Activated T-helper 1 cell treated with anti-CD3 and anti-CD28 coated beads, Interleukin-2, amount 50 U/mL, for 16 hours (primary cell): ENCODE results near the gene GALNT9.
"Not testable (repeated sequence)": the region's sequence is repeated elsewhere in the genome, so short reads cannot be mapped to it uniquely, and the experiment has no call there.

ENCODE experiments used
- DNase-seq, 2 donors: peaks; one replicate each; pipeline ENCODE4 v3.0.0-alpha.2; 2020; ENCODE audit warnings: low read depth in 1 of 2, low spot score in 1 of 2

GALNT9 gene

DNA sequence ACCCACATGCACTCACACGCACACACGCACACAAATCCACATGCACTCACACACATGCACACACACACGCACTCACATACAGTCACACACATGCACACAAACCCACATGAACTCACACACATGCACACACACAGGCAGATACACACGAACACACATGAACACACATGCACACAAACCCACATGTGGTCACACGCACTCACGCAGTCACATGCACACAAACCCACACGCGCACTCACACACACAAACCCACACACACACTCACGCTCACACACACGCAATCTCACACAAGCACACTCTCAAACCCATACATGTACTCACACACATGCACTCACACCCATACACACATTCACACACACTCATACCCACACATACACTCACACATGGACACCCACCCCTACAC, 61.5 kb downstream of the GALNT9 start:
- DNase-seq: no peak

DNA sequence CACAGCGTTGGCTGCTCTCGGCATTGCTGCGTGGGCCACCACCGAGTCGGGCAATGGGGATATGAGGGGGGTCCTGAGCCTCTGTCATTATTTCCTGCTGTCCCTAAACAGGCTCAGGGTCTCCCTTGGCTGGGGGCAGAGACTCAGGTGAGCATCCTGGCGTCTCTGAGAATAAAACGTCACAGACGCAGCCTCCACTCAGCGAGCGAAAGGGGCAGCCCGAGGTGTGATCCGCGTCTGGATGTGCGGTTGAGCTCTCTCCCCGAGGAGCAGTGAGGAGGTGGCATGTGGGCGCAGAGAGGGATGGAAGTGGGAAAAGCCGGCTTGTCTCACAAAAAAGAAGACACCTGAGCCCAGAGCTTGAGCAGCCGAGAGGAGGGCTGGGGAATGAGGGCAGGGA, 62.6 kb downstream of the GALNT9 start:
- DNase-seq: no peak

DNA sequence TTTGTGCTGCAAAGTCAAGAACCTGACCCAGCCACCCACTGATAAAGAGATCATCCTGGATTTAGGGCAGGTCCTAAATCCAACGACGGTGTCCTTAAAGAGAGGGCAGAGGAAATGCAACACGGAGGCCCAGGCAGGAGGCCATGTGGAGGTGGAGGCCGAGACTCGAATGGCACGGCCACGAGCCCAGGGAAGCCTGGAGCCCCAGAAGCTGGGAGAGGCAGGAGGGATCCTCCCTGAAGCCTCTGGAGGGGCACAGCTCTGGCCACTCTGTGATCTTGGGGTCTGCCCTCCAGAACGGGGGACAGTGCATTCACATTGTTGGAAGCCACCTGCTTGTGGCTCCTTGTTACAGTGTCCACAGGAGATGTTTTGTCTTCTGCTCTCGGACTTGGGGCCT, 63.0 kb downstream of the GALNT9 start:
- DNase-seq: no peak

DNA sequence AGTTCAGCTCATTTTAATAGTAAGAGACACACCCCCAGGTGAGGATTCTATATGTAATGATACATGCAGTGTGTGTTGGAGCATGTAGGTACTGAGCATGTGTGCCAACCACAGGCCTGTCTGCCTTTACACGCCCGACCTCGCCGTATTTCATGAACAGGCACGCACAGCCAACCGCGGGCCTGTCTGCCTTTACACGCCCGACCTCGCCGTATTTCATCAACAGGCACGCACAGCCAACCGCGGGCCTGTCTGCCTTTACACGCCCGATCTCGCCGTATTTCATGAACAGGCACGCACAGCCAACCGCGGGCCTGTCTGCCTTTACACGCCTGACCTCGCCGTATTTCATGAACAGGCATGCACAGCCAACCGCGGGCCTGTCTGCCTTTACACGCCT, 63.6 kb downstream of the GALNT9 start:
- DNase-seq: not testable (repeated sequence)

DNA sequence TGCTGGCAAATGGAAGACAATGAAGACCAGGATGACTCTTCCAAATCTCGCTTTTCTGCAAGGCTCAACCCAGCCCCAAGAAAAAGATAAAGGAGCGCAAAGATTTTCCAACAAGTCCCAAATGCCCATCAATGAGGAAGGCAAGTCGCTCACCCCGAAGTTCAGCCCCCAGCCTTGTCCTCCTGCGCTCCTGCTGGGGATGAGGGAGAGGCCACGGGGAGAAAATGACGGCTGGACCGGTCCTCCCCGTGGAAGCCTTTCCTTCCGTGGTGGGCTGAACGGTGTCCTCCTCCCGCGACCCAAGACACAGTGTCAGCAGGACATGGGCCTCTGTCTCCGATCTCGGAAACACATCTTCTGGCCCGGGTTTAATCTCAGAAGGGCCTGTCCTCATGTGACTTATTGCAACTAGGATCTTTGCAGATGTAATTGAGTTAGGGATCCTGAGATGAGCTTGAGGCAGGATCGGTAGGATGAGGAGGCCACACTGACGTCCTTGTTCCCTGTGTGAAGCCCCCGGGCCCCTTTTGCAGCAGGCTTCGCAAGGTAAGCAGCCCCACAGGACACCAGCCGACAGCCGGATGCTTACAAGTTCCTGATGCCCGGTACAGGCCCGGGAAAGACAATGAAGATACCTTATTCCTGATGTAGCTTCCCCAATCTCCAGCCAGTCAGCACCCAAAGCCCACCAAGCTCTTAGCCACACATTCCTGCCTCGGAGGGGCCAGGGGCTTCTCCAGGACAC, 64.2 kb downstream of the GALNT9 start:
- DNase-seq: no peak

DNA sequence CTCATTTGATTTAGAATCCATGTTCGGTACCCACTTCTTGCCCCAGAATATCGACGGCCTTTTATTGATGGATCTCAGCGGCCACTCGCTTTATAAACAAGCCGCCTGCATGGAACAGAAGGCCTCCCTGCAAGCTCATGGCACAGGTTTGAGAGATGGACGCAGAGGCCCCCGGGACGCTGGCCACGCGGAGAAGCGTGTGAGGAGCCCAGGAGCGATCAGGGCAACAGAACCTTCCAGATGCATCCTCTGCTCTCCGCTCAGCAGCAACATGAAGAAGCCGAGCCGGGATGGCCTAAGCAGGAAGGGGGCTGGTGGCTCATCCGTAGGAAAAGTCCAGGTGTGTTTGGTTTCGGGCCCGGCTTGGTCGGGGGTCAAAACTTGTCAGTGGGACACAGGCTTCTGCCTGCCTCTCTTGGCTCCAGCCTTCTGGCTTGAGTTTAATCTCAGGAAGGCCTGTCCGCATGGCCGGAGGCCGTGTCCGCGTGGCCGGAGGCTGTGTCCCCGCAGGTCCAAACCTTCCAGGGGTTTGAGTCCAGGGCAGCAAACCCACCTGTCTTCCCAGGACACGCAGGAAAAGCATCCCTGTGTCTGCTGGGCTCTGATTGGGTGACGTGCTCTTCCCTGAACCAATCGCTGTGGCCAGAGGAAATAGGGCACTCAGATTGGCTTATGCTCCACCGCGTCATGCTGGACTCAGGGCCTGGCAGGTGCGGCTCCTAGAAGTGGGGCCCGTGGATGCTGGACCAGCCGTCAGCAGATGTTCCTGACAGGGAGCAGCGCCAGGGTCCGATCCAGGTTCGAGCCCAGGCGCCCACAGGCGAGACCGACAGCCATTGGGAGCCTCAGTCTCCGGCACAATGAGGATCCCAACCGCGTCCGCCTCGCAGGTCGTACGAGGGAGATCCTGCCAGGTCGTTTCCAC, 65.0 kb downstream of the GALNT9 start:
- no peak for DNase-seq

DNA sequence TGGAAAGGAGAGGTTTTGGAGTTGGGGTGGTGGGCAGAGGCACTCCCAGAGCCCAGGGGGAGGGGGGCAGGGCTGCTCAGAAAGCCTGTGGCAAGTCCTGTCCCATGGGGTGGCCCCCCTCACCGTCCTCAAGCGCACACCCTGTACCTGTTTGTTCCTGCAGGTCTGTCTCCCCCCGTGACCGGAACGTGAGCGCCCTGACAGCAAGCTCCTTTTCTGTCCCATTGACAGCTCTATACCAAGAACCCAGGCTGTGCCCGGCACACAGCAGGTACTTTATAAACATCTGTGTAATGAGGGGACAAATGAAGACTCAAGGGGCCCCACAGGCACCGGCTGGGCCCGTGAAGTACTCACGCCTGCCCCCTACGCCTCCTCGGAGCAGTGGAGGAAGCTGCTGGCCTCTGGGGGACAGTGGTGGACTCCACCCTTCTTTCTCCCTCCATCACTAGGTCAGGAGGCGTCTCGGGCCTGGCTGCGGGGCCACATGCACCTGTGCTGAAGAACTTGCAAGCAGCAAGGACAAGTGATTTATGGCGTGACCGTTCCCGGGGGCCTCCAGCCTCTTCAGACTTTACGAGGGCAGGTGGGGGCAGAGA, 65.8 kb downstream of the GALNT9 start:
- DNase-seq: no peak

DNA sequence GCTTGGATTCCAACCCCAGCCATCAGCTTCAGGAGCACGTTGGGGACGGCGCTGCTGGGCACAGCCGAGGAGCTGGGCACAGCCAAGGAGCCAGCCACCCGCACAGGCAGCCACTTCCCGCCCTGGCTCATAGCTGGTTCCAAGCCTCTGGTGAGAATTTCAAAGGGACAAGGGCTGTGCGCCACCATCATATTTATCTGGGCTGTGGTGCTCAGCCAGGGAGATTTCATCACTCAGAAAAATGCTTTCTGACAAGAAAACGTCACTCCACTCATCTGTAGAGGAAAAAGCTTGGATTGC, 66.4 kb downstream of the GALNT9 start:
- DNase-seq: no peak

DNA sequence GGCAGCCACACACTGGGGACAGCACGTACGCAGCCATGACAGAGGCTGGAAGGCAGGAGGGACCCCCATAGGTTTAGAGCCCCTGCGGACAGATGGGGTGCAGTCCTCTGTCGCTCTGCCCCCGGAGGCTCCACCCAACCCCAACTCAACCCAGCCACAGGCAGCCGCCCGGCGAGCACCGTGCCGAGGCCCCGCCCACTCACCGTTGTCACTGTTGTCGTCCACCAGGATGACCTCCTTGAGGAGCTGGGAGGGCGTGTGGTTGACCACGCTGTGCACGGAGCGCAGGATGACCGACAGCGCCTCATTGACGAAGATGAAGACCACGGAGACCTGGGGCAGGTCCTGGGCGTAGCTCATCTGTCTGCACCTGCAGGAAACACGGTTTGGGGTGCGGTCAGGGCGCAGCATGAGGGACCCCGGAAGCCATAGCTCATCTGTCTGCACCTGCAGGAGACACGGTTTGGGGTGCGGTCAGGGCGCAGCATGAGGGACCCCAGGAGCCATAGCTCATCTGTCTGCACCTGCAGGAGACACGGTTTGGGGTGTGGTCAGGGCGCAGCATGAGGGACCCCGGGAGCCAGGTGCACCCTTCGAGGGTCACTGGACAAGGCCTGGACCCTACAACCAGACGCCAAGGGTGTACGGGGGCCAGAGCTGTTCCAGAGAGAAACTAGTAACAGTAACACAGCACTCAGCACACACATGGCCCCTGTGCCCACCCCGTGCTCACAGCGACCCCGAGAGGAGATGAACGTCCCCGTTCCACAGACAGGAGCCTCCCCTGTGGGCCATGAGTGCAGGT, 66.9 kb downstream of the GALNT9 start:
- DNase-seq: no peak

DNA sequence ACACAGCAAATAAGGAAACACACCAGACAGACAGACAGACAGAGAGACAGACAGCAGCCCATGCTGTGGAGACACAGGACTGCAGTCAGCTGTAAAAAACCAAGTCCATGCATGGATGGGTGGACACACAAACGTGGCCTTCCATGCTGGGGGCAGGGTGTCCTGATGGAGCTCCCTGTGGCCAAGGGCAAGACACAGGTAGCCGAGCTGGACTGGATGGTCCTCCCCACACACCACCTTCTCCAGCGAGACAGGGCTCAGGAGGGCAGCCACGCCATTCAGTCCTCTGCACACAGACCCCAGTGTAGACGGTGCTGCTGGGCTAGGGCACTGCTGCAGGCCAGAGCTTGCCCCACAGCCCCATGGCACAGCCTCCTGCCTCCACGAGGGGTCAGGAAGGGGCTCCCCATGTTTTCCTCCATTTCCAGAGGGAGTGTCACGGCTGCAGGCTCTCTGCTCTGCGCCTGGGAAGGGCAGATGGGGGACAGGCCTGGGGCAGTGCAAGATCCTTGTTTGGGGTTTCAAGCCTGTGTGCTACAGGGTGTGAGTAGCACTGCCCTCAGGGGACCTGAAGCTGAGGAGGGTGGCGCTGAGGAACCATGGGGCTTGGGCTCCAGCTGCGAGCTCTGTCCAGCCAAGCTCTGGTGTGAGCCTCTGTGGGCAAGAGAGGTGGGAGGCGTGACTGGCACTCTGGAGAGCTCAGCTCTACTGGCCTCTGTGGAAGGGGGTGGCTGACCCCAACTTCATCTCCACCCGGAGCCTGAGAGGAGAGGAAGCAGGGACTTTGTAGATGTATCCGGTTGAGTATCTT, 67.9 kb downstream of the GALNT9 start:
- DNase-seq: no peak

DNA sequence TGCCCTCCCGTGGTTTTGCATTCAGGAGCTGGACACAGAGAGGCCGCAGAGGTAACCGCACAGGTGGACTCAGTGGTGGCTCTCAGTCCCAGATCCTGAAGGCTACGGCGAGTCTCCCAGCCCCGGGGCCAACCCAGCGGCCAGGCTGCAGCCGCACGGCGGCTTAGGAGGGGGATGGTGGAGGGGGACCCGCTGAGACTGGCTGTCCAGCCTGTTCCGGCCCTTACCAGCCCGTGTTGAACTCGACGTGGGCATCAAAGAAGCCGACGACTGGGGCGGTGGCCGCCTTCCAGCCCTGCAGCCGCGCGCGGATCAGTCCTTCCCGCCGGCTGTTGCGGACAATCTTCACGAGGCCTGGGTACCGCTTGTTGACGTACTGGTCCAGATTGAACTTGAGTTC, 68.7 kb downstream of the GALNT9 start:
- DNase-seq: no peak

DNA sequence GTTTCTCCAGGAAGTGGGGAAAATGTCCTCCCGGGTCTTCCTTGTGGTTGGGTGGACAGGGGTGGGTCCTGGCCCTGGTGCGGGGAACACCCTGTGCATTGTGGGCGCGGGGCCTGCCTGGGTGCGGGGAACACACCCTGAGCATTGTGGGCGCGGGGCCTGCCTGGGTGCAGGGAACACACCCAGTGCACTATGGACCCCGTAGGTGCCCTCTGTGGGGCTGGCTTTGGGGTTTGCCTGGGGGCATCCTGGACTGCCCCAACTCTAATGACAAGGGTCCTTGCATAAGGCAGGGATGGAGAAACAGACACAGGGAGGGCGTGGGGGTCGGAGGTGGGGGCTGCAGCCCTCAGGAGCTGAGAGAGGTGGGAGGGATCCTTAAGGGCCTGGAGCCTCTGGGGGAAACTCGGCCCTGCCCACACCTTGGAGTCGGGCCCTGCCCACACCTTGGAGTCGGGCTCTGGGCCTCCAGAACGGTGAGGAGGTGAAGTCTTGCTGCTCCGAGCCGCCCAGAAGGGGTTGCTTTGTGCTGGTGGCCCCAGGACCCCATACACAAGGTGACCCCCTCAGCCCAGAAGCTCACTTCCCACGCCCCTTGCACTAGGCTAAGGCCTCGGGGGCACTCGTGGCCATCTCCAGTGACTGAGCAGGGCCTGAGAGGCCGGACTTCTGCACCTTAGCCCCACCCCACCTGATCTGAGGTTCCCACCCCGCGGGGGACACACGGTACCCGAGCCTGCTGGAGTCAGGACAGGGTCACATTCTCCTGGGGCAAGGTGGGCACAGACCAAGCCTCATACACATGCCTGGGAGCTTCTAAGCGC, 69.3 kb downstream of the GALNT9 start:
- no peak for DNase-seq

DNA sequence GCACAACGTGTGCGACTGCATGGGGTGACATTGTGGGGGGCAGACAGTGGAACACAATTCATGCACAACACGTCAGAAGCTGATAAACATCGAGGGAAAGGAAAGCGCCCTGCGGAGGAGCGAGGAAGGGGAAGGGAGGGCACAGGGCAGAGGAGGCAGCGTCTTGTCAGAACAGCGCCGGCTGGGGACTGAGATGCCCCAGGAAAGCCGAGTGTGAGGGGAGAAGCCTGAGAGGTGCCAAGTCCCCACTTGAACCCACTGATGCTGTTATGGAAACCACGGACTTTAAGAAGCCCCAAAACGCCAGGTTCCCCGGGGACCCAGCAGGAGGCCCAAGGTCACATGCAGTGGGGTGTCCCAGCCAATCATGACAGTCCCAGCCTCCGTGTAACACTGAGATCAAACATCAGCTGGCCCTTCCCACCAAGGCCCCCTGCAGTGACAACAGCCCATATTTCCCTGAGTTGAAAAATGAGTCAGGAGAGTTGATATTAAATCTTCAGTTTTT, 70.0 kb downstream of the GALNT9 start:
- no peak for DNase-seq

DNA sequence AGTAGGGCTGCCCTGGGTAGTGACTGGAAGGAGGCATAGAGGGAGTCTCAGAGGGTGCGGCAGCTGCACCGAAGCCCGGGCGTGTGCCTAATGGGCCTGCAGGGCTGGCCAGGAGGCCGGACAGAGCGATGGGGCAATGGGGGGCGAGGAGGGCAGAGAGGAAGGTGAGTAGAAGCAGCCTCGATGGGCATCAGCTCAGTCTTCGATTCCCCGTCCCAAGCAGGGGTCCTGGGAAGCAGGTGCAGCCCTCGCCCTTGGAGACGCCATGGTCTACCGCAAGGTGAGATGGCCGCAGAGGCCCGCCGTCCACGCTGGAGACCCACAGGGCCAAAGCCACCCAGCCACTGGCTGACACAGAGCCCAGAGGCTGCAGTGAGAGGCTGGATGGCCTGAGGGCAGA, 70.8 kb downstream of the GALNT9 start:
- DNase-seq: no peak

DNA sequence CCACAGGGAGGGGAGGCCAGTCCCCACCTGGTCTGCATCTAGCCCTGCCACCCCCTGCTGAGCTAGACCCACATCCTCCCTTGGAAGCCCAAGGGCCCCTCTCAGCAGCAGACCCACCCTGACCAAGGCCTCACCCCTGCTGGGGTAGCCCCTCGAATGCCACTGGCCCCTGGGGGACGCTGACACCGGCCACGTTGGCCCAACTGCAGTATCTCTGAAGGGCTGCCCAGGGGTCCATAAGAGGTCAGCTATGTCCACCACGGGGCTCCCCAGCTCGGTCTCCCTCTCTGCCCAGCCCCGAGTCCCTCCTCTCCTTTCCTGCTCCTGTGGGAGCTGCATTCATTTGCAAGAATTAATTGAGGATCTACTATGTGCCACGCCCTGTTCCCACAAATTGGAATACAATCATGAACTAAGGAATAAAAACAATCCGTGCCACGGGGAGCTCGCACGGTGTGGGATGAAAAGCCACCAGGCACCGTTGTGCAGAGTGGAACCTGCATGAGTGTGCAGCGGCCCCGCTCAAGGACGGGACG, 71.4 kb downstream of the GALNT9 start:
- no peak for DNase-seq

DNA sequence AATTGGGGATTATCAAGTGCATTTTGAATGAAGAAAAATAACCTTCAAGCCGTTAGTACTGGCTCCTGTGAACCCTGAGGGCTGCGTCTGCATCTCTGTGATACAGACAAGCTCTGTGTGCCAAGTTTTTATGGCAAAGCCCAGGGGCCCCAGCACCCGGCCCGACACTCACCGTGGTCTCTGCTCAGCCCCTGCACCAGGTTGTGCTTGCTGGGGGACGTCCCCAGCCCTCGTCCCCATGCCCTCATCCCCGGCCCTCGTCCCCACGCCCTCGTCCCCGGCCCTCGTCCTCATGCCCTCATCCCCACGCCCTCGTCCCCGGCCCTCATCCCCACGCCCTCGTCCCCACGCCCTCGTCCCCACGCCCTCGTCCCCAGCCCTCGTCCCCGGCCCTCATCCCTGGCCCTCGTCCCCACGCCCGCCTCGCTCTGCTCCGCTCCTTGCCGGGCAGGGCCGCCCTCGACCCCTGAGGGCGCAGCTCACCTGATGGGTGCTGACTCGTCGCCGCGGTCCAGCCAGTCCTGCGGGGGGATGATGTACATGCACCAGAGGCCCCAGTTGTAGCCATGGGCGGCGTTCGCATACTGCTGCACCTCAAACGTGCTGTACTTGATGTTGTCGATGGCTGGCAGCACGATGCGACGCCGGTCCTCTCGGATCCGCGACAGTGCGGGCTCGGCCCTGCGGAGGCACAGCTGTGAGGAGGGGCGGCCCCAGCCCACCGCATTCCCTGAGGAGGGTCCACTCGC, 72.0 kb downstream of the GALNT9 start:
- DNase-seq: no peak

DNA sequence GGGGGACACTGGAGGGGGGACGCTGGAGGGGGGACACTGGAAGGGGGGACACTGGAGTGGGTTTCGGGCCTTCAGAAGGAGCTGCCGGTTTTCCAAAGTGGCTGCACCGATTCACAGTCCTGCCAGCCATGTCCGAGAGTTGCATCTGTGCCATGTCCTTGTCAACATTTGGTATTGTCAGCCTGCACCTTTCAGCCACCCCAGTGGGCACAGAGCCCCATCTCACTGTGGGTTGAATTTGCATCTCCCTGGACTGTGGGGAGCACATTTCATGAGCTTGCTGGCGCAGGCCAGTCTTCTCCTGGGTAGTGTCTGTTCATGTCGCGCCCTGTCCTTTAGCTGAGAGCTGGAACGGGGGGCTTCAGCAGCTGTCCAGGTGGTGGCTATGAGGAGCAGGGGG, 72.7 kb downstream of the GALNT9 start:
- no peak for DNase-seq

DNA sequence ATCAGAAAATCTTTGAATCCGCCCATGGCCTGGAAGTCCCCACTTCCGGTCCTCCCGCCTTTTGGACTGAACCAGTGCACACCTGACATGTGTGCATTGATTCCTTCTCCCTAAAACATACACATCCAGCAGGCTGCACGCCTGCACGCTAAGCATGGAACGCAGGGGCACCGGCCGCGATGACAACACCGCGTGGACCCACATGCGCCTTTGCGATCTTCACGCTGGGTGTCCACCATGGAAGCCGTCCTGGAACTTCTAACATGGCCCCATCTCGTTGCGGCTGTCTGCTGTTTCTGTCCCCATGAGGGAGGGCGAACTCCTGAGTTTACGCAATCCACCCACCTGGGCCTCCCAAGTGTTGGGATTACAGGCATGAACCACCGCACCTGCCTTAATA, 73.7 kb downstream of the GALNT9 start:
- no peak for DNase-seq
